Putamen (tissue), 1 donor: Measurements from ENCODE around the gene MAPK8IP3.

Experiments used
- DNase-seq: peaks from one replicate; pipeline ENCODE4 v3.0.0-alpha.2; 2016; ENCODE audit warnings: low spot score

The MAPK8IP3 gene, protein sequence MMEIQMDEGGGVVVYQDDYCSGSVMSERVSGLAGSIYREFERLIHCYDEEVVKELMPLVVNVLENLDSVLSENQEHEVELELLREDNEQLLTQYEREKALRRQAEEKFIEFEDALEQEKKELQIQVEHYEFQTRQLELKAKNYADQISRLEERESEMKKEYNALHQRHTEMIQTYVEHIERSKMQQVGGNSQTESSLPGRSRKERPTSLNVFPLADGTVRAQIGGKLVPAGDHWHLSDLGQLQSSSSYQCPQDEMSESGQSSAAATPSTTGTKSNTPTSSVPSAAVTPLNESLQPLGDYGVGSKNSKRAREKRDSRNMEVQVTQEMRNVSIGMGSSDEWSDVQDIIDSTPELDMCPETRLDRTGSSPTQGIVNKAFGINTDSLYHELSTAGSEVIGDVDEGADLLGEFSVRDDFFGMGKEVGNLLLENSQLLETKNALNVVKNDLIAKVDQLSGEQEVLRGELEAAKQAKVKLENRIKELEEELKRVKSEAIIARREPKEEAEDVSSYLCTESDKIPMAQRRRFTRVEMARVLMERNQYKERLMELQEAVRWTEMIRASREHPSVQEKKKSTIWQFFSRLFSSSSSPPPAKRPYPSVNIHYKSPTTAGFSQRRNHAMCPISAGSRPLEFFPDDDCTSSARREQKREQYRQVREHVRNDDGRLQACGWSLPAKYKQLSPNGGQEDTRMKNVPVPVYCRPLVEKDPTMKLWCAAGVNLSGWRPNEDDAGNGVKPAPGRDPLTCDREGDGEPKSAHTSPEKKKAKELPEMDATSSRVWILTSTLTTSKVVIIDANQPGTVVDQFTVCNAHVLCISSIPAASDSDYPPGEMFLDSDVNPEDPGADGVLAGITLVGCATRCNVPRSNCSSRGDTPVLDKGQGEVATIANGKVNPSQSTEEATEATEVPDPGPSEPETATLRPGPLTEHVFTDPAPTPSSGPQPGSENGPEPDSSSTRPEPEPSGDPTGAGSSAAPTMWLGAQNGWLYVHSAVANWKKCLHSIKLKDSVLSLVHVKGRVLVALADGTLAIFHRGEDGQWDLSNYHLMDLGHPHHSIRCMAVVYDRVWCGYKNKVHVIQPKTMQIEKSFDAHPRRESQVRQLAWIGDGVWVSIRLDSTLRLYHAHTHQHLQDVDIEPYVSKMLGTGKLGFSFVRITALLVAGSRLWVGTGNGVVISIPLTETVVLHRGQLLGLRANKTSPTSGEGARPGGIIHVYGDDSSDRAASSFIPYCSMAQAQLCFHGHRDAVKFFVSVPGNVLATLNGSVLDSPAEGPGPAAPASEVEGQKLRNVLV (N-terminal part only)

DNA sequence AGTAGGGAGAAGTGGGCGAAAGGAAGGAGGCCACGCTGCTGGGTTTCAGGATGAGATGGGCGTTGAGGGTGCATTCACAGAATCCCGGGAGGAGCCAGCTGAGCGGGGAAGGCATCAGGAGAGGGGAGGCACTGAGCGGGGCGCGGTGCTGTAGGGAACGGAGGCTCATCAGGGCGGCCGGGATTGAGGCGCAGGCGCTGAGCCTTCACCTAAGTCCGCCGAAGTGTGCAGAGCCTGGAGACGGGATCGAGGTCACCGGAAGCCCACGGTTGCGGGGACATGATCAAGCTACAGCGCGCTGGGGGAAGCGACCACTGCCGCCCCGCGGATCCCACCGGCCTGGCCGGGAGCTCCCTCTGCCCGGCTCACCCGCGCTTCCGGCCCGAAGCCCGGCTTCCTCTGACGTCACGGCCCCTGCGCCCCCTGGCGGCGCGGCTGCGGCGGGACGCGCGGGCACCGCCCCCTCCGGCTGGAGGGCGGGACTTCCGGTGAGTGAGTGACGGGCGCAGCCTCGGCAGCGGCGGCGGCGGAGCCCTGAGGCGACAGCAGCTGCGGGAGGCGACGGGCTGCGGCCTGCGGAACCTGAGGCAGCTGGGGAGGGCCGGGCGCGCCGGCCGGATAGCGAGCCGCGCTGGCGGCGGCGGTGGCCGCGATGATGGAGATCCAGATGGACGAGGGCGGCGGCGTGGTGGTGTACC, at the start of gene MAPK8IP3:
Gene MAPK8IP3 (plus strand): TSS at position 508 of the 698 bp plus-strand sequence. CDS start 145 bp downstream, at position 653.
- DNase-seq, result peak; percentile 92

DNA sequence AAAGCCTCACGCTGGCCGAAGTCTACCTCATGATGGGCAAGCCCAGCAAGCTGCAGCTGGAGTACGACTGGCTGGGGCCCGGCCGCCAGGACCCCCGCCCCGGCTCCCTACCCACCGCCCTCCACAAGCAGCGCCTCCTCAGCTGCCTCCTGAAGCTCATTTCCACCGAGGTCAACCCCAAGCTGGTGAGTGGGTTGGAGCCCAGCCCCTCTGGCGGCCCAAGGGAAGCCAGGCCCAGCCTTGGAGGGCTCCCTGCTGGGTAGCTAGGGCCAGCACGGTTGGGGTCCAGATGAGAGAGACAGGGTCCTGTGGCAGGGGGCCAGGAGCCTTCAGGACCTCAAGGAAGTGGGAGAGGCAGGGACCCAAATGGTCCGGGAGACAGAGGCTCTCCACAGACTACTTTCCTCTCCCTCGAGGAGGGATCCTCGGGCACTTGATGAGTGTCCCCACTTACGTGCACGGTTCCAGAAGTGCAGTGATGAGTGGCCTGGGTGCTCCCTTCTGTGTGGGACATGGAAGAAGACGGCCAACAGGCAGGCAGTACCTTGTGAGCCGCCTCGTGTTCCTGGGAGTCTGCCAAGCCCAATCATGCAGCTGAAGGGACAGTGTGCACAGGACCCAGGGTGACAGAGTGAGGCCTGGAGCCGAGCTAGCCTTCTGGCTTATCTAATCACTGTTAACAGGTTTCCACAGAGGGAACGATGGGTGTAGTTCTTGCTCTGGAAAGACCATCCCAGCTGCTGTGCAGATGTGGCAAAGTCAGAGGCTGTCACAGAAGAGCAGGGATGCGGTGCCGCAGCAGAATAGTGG, 49.0 kb upstream of the MAPK8IP3 start:
- no peak for DNase-seq

DNA sequence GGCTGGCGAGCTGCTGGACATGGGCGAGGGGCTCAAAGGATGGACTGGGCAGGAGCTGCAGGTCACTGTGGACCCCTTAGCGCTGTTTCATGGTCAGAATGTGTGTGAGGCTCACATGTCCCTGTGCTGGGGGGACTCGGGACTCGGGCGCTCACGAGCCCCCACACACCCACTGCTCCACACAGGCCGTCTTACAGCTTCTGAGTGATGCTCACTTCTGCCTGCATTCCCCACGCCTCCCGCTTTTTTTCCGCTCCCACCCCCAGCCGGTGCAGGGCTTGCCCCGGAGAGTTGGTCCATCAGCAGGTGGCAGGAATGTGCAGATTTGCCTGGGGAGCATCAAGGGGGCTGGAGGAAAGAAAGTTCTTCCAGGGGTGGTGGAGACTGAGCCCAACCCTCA, 48.2 kb upstream of the MAPK8IP3 start:
- DNase-seq, result no peak

DNA sequence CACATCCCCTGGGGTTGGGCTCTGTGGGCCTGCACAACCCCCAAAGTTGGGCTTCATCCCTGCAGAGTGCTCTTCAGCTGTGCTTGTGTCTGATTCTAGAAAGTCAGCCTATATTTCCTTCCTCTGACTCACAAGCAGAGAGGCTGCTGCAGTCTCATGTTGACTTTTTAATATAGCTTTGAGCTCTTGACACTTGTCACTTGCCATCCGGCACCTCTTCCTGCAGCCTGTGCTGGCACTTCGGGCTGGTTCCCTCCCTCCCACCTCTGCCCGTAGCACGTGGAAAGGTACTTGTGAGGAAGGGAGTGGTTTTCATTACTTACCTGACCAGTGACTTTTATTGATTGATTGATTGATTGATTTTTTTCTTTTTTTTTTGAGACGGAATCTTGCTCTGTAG, 47.0 kb upstream of the MAPK8IP3 start:
- peak; percentile 39 for DNase-seq

DNA sequence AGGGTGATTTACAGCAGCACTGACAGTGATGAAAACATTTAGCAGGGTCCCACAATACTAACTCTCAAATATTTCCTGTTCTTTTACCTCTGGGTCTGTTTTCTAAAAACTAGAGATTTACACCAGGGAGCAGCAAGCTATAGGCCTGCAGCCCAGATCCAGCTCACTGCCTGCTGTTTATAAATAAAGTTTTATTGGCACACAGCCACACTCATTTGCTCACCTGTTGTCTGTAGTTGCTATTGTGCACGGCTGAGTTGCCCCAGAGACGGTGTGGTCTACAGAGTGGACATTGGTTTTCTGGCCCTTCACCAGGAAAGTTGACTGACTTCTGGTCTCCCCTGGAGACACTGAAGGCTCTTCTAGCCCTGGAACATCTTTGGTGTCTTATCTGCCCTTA, 44.2 kb upstream of the MAPK8IP3 start:
- DNase-seq, result no peak

DNA sequence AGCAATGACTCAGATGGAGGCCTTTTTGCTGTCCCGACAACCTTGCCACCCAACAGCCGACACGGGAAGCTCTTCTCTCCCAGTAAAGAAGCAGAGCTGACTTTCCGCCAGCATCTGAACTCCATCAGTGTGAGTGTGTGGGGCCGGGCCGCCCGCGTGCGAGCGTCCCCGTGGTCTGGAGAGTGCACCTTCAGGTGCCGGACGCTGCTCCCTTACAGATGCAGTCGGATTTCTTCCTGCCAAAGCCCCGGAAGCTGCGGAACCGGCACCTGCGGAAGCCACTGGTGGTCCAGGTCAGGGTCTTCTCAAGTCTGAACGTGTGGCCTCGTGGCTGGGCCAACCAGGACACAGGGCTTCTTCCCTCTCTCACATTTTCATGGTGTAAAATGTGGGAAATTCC, 43.5 kb upstream of the MAPK8IP3 start:
- no peak for DNase-seq

DNA sequence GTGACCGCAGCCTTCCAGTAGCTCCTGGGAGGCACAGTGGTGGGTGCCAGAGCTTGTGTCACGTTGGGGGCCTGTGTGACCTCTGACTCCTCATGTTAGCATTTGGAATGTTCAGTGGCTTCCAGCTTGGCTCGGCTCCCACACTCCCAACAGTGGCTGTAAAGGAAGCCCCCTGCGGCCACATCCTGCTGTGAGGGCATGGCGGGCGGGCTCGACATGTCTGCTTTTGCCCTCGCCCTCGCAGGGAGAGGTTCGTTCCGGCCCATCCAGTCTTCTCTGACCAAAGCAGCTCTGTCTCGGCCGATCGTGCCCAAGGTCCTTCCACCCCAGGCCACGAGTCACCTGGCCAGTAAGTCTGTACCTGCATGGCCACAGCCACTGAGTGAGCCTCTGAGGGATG, 40.2 kb upstream of the MAPK8IP3 start:
- DNase-seq, result no peak

DNA sequence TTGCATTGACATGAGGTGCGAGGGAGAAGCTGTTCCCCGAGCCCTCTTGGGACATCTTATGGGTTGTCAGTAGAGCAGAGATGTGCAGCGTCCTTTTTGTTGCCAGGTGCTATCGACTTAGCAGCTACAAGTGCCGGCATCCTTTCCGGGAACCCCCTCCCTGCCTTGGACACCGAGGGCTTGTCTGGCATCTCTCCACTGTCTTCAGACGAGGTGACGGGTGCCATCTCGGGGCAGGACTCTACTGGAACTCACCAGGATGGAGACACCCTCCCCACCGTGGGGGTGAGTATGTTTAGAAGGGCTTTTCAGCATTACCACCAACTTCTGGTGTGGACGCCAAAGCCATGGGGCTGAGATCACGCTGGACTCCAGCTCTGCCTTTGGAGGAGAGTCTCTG, 39.7 kb upstream of the MAPK8IP3 start:
- DNase-seq, result no peak

DNA sequence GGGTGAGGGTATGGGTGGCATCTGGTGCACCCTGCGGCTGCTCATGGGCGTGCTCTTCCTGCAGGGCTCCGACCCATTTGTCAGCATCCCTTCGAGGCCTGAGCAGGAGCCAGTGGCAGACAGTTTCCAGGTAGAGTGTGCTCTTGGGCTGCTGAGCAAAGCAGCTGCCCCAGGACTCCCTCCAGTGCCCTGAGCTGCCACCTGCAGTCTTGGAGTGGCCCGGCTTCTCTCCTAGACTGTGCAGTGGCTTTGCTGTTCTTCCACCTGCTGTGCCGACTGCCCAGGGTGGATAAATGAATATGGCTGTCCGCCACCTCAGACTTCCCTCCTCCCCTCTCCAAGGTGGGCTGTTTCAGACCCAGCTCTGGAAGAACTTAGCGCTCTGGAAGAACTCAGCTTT, 38.7 kb upstream of the MAPK8IP3 start:
- no peak for DNase-seq

DNA sequence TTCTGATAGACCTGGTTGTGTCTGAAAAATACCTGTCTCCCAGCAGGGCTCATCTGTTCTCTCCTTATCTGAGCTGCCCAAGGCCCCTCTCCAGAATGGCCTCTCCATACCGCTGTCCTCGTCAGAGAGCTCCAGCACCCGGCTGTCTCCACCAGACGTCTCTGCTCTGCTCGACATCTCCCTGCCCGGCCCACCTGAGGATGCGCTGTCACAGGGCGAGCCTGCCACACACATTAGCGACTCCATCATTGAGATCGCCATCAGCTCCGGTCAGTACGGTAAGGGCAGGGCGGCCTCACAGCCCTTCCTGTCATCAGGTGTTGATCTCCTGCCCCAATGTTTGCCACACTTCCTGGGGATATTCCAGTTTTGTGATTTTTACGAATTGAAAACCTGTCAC, 38.1 kb upstream of the MAPK8IP3 start:
- no peak for DNase-seq

DNA sequence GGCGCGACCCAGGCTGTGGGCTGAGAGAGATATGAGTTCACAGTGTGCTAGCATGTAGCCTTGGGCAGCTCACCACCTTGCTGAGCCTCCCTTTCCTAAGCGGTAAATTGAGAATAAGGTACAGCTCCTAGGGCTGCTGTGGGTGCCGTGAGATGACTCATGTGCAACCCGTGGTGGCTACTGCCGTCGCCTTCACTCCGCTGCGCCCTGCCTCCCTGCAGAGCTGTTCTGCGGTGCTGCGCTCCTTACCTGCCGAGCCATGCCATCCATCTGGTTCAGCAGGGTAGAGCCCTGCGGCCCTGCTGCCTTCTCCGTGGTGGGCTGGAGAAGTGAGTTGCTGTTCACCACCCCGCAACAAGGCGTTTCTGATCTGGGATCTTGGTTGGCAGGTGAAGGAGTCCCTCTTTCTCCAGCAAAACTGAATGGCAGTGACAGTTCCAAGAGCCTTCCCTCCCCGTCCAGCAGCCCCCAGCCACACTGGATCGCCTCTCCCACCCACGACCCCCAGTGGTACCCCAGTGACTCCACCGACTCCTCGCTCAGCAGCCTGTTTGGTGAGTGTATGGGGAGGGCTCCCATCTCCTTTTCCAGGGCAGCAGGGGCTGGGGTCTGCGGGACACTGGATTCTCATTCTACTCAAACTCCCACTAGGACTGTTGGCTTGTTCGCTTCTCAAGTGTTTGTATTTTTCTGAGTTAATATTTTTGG, 37.2 kb upstream of the MAPK8IP3 start:
- DNase-seq, result no peak

DNA sequence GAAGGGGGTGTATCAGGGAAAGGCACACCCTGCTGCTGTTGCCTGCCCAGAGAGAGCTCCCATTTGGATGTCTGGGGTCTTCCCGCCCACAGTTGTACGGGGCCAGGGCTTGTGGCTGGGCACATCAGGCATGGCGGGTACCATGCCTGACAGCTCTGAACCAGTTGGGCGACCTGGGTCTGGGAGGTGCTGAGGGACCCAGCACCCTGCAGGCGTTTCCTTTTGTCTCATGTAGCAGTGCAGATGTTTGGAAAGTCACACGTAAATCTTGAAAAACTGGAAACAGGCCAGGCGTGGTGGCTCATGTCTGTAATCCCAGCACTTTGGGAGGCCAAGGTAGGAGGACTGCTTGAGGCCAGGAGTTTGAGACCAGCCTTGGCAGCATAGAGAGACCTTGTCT, 36.3 kb upstream of the MAPK8IP3 start:
- DNase-seq, result no peak

DNA sequence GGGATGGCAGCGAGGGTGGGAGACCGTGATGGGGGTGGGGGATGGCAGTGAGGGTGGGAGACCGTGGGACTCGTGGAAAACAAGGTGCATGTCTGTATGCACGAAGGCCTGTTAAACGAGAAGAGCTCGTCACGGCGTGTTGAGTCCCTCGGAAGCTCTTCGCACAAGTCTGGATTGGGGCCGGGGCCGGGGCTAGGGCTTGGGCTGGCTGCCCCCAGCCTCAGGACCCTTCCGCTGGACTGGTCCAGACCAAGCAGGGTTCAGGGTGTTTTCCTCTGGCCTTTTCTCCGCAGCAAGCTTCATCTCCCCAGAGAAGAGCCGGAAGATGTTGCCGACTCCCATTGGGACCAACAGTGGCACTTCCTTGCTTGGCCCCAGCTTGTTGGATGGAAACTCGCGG, 35.6 kb upstream of the MAPK8IP3 start:
- no peak for DNase-seq

DNA sequence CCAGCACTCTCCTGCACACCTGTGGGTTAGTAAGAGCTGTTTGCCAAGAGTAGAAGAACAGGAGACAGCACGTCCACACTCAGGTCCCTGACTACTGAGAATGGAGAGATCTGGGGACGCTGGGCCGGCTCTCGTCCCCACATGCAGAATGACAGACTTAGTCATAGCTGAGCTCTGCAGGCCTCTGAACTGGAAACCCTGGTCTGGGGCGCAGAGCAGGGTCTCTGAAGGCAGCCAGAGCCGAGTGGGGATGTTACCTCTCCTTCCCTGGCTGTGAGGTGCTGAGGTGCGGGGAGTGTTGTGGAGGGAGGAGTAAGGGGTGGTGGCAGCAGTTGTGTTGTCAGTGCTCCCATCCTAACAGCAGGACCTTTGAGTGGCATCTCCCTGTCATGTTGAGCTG, 35.1 kb upstream of the MAPK8IP3 start:
- no peak for DNase-seq

DNA sequence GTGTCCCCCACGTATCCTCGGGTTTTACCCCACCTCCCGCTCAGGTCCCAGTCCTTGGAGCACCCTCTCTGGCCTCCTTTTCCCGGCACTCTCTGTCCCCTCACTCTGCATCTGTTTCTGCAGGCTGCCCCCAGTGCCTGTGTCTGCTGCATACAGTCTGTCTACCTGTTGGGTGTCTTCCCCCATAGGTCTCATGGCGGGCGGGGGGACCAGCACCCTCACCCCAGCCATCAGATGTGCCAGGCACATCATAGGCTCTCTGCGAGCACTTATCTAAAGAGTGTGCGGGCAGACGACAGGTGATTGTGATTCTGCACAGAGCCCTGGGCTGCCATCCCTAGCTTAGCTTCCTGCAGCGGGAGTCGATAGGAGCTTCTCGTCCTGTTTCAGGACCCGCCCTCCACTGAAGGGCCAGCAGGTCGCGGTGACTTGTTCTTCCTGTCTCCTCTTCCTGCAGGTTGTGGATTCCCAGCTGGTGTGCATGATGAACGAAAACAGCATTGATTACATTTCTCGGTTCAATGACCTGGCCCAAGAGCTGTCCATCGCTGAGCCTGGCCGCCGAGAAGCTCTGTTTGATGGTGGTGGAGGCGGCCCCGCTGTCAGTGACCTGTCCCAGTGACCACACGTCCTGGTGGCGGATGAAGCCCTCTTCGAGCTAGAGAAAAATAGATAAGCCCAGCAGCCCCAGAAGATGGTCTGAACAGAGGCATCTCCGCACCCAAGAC, 32.4 kb upstream of the MAPK8IP3 start:
- no peak for DNase-seq

DNA sequence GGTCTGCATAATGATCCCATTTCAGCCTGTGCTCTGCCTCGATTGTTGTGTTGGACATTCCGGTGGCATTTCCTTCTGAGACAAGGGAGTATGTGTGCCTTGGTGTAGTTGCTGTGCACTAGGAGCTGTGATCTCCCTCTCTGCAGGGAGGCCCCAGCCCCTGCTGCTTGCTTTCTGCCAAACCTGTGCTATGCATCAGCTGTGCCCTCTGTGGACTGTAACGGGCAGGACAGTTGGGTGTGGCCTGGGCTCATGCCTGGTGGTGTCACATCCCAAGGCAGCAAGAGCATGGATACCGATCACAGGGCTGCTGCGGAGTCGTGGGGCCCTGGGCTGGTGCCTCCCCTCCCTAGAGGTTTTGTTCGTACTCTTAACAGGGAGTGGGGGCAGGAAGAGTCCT, 31.7 kb upstream of the MAPK8IP3 start:
- no peak for DNase-seq

DNA sequence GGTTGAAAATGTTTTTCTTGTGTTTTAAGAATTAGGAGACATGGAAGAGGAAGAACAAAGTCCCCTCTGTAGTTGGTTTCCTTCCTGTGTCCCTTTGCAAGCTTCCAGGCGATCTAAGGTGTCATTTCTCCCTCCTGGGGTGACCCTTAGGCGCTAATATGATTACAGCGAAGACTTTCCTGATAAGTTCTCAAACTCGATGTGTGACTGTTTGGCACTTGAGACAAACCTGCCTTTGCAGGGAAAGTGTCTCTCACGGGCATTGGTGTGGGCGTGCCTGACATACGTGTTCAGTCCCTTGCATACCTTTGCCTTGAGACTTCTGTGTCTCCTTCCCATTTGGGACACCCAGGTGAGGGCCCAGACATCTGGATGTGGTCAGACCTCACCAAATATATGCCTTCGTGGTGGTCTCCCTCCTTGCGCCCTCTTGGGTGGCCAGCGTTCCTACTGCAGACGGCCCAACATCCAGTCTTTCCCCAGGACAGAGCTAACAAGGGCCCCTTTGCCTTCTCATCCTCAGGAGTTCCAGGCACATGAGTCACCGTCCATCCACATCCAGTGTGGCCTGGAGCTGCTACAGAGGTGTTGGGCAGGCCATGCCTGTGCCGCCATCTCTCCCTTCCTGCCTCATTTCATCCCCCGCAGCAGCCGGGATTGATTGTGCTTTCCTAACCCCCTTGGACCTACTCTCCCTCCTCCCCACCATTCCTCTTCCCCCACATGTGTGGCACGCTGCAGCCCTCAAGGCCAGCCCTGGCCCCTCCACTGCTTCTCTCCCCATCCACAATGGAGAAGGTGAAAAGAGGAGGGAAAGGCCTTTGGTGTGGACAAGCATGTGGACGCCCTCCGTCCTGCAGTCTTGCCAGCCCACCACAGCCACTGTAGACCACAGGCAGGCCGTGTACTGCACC, 31.0 kb upstream of the MAPK8IP3 start:
- DNase-seq, result no peak

DNA sequence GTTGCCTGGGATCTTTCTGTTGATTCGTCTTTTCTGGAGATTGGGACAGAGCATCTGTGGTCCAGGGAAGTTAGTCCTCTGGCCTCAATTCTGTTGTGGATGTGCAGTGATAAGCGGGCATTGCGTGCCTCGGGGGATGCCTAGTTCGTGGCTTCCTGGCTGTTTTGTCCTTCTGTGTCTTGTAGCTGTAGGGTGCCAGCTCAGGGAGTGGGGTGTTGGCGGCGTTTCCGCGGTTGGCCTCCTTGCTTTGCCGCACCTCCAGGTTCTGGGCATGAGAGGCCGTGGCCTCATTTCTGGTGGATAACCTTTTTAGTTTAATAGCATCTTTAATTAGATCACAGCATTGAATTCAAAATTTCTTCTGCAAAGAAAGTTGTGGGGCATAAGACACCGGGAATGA, 29.3 kb upstream of the MAPK8IP3 start:
- no peak for DNase-seq
